Adrenal gland (tissue), 12 donors: ENCODE data around the gene THTPA. TPM values are rescaled to one million over a fixed set of nuclear protein-coding genes. Genes with fewer than 3 reads are reported as not detected.

Source experiments
- DNase-seq, 7 donors: peaks; one replicate each; pipeline ENCODE4 v3.0.0-alpha.2; 2019 to 2020
- H3K27ac ChIP-seq, 5 donors: fragments of 200-600 bp; sonication (generic) in 4 of 5; 1 replicate in 3 of 5; 2 replicates in 2 of 5; pipeline versions ENCODE4 v1.5.1 to v1.8.0; 2016 to 2020; ENCODE audit warnings: mild to moderate bottlenecking in 1 of 5
- H3K27me3 ChIP-seq: fragments of 200-600 bp; 2 replicates; pipeline ENCODE4 v1.8.0; 2021
- H3K36me3 ChIP-seq, 2 donors: fragments of 200-600 bp; replicated peaks in 1 of 2; 1 replicate in 1 of 2; 2 replicates in 1 of 2; pipeline versions ENCODE4 v1.5.1 to v1.8.0; 2018 to 2022
- H3K4me1 ChIP-seq, 2 donors: fragments of 200-600 bp; replicated peaks in 1 of 2; 1 replicate in 1 of 2; 2 replicates in 1 of 2; pipeline versions ENCODE4 v1.5.1 to v1.8.0; 2018 to 2021
- H3K4me3 ChIP-seq, 4 donors: fragments of 200-600 bp; sonication (generic) in 3 of 4; one replicate each; pipeline ENCODE4 v1.5.1; 2016 to 2018
- H3K9me3 ChIP-seq, 3 donors: fragments of 200-600 bp; sonication (generic) in 1 of 3; replicated peaks in 1 of 3; 1 replicate in 2 of 3; 2 replicates in 1 of 3; pipeline versions ENCODE4 v1.5.1 to v1.8.0; 2016 to 2021
- POLR2A ChIP-seq, 2 donors: fragments of 450-650 bp; IDR thresholded peaks; one replicate each; pipeline ENCODE4 v1.6.1; 2017; ENCODE audit warnings: antibody characterized with exemption in 2 of 2, mild to moderate bottlenecking in 2 of 2, moderate library complexity in 1 of 2
- WGBS, 4 donors: extraction: QIAGEN DNeasy Blood & Tissue Kit in 2 of 4; methylation state at CpG; one replicate each; pipeline versions ENCODE4 v1.1.5 to v1.1.7; 2013 to 2017; 5-methylcytosine and 5-hydroxymethylcytosine counted together
- intact Hi-C, 2 donors: fragments of 100-400 bp; cut with DNase I; formaldehyde crosslinking; loops; one replicate each; pipeline versions ENCODE4 v1.14.1 to v1.15.0; 2022 to 2023
- polyA plus RNA-seq, 3 donors: library from polyadenylated mRNA; stranded (reverse); fragments of 200-250 nt in 2 of 3; fragments of 350-450 nt in 1 of 3; fragmentation: Illumina TruSeq in 1 of 3; extraction: RNeasy Lipid Tissue Mini Kit (QIAGEN cat#74804) in 1 of 3; gene quantifications; one replicate each; pipeline ENCODE4 v1.2.3, GENCODE V29; 2013 to 2014
- total RNA-seq, 9 donors: library from RNA; depleted of rRNA in 4 of 9; stranded (reverse); fragments of >200 nt in 4 of 9; fragments of 120-200 nt in 1 of 9; fragmentation: NEBNext Ultra II Directional in 1 of 9; extraction: Animal tissue kit (Norgen Biotek cat#: 25700) in 1 of 9; gene quantifications; one replicate each; pipeline versions ENCODE4 v1.1.0 to v1.2.4, GENCODE V29; 2013 to 2023
- TF ChIP-seq, protein P1 (sequence below), 6 experiments: fragments of 450-650 bp in 4 of 6; fragments of 200-600 bp in 2 of 6; sonication (generic) in 1 of 6; IDR thresholded peaks; 1 replicate in 5 of 6; 2 replicates in 1 of 6; pipeline versions ENCODE4 v1.5.1 to v1.8.0; 2016 to 2021; ENCODE audit warnings: antibody characterized with exemption in 6 of 6, mild to moderate bottlenecking in 2 of 6, moderate library complexity in 1 of 6
- donor health status: healthy with polysubstance abuse.
- donor health status: Bipolar disorder and iron deficiency.
- donor health status: DM: yes; HTN: yes; CAD: no.
- donor health status: DM: no; HTN: no; CAD: no.
- donor health status: DM: no; HTN: no; CAD: no.
- donor health status: DM: yes; HTN: yes; CAD: no.

The THTPA gene
- total and polyA plus RNA-seq, 12 donors = 11.2 to 41.7 (median 27.2) TPM

DNA sequence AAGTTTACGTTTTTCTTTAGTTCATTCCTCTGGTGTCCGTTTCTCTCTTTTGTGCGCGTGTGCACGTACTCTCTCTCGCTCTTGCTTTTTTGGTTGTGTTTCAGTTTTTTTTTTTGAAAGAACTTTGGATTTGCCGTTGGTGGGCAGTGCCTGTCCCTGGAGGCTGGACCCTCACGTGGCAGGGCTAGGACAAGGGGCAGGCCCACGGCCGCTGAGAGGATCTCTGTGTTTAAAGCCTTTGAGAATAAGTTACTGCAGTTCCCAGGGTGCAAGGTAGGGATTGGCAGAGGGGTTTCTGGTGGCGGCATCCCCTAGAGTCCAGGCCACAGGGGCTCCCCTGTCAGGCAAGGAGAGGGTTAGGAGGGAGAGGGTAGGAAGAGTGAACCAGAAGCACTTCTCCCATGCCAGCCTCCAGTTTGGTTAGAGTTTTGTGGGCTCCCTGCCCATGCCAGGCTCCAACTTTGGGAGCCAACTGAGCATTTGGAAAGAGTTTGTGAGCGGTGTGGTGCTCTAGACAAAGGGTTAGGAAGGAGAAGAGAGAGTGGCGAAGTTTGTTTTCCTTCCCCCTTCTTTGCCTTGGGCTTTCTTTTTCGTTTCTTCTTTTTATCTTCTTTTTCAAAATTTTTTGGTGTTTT is 35.1 kb upstream of the THTPA start:
- WGBS, 4 donors = 81 to 85% (median 83%) methylated on average over 14 of the region's 14 CpGs
- TF ChIP-seq, protein P1, sequence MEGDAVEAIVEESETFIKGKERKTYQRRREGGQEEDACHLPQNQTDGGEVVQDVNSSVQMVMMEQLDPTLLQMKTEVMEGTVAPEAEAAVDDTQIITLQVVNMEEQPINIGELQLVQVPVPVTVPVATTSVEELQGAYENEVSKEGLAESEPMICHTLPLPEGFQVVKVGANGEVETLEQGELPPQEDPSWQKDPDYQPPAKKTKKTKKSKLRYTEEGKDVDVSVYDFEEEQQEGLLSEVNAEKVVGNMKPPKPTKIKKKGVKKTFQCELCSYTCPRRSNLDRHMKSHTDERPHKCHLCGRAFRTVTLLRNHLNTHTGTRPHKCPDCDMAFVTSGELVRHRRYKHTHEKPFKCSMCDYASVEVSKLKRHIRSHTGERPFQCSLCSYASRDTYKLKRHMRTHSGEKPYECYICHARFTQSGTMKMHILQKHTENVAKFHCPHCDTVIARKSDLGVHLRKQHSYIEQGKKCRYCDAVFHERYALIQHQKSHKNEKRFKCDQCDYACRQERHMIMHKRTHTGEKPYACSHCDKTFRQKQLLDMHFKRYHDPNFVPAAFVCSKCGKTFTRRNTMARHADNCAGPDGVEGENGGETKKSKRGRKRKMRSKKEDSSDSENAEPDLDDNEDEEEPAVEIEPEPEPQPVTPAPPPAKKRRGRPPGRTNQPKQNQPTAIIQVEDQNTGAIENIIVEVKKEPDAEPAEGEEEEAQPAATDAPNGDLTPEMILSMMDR (IDR thresholded peaks at IDR 0.05) = no peak
- TF ChIP-seq POLR2A (IDR thresholded peaks at IDR 0.05) = no peak
- Histone ChIP-seq H3K36me3 (no peaks in the 10 kb centered on the region), H3K27me3 (no peaks in the 10 kb centered on the region), H3K4me3 (no peak overlapping the region), H3K9me3 (no peaks in the 10 kb centered on the region), H3K27ac (no peak overlapping the region), H3K4me1 (no peaks in the 10 kb centered on the region)
- intact Hi-C loops = no loop called here
- DNase-seq = no peak

DNA sequence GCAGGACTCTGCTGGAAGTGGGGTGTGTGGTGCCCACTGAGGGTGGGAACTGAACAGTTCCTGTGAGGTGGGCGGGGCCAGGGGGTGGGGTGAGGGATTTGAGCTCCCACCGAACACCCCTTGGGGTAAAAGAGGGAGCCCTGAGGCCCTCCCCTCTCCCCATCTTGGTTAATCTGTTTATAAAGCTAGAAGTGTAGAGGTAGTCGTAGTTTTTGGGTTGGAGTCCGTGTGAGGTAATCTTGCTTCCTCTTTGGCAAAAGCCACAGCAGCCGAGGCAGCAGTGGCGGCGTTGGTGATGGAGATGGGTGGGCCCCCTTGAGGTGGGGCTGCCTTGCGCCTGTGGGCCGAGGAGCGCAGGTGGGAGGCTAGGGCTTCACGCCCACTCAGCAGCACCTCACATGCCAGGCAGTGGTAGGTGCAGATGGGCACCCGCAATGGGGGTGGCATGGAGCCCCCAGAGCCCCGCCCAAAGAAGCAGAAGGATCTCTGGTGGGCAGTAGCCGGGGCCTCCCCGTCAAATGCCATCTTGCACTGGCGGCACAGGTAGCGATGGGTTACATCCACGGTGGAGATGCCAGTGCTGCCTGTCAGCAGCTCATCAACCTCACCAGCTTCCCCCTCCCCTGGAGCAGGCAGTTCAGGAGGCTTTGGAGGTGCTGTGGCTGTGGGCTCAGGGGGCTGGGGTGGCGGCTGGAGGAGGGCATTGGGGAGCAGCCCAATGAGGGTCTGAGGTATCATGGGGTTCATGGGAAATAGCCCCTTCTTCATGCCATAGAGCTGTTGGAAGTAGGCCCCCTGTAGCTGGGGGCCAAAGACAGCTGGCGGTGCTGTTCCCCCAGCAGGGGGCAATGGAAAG is 34.1 kb upstream of the THTPA start:
- Histone ChIP-seq H3K36me3 (no peaks in the 10 kb centered on the region), H3K27ac (no peak overlapping the region), H3K9me3 (no peaks in the 10 kb centered on the region), H3K27me3 (no peaks in the 10 kb centered on the region), H3K4me3 (no peak overlapping the region), H3K4me1 (no peaks in the 10 kb centered on the region)
- no peak for DNase-seq
- intact Hi-C loops = no loop called here
- 81 to 85% (median 82%) methylated on average over 12 to 20 of the region's 20 CpGs for whole genome bisulfite sequencing, 4 donors
- TF ChIP-seq POLR2A (IDR thresholded peaks at IDR 0.05) = no peak
- TF ChIP-seq, protein P1 (IDR thresholded peaks at IDR 0.05) = no peak

DNA sequence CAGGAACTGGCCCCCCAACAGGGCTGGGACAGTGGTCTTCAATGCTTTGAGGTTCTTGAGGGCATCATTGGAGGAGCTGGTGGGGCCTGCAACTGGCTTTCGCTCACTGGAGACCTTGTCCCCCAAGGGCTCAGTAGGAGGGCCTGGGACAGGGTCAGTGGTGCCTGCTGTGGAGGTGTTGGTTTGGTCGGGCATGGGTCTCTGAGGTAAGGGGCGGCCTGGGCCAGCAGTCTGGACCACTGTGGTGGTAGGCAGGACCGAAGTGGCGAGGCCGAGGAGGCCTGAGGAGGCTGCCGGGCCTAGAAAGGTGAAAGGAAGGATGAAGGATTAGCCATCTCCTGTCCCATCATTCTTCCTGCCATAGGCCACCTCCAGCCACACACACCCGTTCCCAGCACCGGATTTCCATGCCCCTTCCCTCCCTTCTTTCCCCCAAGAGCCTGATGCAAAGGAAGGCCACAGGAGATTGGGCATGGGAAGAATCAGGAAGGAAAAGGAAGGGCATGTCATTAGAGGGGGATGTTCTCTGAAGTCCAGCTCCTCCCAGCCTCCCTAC is 33.4 kb upstream of the THTPA start:
- 72 to 89% (median 83%) methylated on average over 2 to 9 of the region's 9 CpGs for WGBS, 4 donors
- TF ChIP-seq, protein P1 (IDR thresholded peaks at IDR 0.05) = no peak
- no peak for TF ChIP-seq POLR2A (IDR thresholded peaks at IDR 0.05)
- H3K4me1 ChIP-seq = no peaks in the 10 kb centered on the region
- H3K36me3 ChIP-seq = no peaks in the 10 kb centered on the region
- no peaks in the 10 kb centered on the region for H3K27me3 ChIP-seq
- H3K9me3 ChIP-seq = no peaks in the 10 kb centered on the region
- H3K4me3 ChIP-seq = no peak overlapping the region
- intact Hi-C loops = no loop called here
- no peak for DNase-seq
- no peak overlapping the region for H3K27ac ChIP-seq

DNA sequence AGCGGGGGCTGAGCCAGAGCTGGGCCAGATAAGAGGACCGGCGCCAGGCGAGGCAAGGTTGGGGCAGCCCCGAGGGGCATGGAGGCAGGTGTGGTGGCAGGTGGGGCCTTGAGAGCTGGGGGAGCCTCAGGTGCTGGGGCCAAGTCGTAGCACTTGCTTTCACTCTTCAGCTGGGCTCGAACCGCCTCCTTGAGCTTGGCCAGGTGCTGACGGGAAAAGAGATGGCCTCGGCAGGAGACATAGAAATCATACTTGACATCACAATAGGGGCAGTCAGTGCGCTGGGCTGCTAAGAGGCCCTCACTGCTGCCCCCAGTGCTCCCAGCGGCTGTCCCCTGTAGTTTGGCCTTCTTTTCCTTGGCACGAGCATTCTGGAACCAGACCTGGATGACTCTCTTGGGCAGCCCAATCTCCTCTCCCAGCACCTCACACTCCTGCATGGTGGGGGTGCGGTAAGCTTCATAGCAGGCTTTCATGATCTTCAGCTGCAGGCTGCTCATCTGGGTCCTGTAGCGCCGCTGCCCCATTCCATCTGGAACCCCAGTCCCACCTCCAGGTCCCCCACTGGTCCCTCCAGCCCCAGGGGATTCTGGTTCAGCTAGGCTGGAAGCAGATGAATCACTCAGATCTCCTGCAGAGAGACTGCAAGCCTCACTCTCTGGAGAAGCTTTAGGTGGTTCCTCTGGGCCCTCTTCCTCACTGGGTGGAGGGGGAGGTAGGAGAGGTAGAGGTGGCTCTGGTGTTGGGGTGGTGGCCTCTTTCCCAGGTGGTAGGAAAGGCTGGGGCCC is 32.6 kb upstream of the THTPA start:
- no peak for DNase-seq
- 90 to 94% (median 92%) methylated on average over 13 to 16 of the region's 16 CpGs for WGBS, 4 donors
- Histone ChIP-seq H3K4me1 (no peaks in the 10 kb centered on the region), H3K27me3 (no peaks in the 10 kb centered on the region), H3K9me3 (no peaks in the 10 kb centered on the region), H3K4me3 (no peak overlapping the region), H3K36me3 (no peaks in the 10 kb centered on the region), H3K27ac (no peak overlapping the region)
- TF ChIP-seq, protein P1 (IDR thresholded peaks at IDR 0.05) = no peak
- TF ChIP-seq POLR2A (IDR thresholded peaks at IDR 0.05) = no peak
- intact Hi-C loops = no loop called here
